ENCODE data around the gene CENPC.

The CENPC gene

DNA sequence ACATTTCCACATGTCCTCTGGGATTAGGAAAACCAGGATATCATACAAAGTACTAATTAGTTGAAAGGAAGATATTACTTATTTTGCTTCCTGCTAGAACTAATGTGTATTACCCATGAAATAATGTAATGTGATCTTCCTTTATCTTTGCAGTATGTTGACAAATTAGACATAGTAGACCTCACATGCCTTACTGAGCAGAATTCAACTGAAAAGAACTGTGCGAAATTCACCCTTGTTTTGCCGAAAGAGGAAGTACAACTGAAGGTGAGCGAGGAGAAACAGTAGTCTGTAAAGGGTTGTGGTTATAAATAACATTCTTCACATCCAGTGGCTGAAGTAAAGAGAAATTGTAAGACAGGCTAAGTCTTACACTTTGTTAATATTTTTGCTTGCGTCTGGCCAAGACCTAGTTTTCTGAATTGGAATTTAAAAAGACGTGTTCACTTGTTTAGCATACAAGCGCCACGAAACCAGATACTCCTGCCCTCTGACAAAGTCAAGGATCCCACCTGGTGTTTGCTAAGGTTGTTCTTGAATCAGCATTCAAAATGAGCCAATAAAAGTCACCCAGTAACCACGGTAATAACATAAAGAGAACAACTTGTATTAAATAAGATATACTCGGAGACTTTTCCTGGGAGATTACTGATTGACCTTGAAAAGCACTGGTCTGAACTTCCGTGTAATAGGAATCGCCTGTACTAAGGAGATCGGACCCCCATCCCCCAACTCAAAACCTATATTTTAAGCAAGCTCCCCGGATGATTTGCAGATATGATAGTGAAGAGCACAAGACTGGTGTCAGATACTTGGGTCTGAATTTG is 30.1 kb upstream of the CENPC start:
- H3K4me3 ChIP-seq (ENCODE audit: insufficient read depth, low read depth, low read length, poor library complexity, severe bottlenecking) = no peak overlapping the region
- no peaks in the 10 kb centered on the region for H3K4me1 ChIP-seq (ENCODE audit: control insufficient read depth, insufficient read depth, low read length, poor library complexity, severe bottlenecking)
- H3K36me3 ChIP-seq (ENCODE audit: control insufficient read depth, insufficient read depth, low read length) = no peaks in the 10 kb centered on the region
- DNase-seq = no peak
- H3K27me3 ChIP-seq (replicated peaks; ENCODE audit: control insufficient read depth, insufficient read depth, low read length, poor library complexity, severe bottlenecking) = no peaks in the 10 kb centered on the region
- no peak overlapping the region for H3K27ac ChIP-seq (ENCODE audit: insufficient read depth, low read length, poor library complexity, severe bottlenecking)
- no peaks in the 10 kb centered on the region for H3K9me3 ChIP-seq (ENCODE audit: control insufficient read depth, low read length)

- Histone ChIP-seq H3K4me1 (ENCODE audit: control insufficient read depth, insufficient read depth, low read length, poor library complexity, severe bottlenecking) (no peaks in the 10 kb centered on the region), H3K9me3 (ENCODE audit: control insufficient read depth, low read length) (no peaks in the 10 kb centered on the region), H3K36me3 (ENCODE audit: control insufficient read depth, insufficient read depth, low read length) (no peaks in the 10 kb centered on the region), H3K27ac (ENCODE audit: insufficient read depth, low read length, poor library complexity, severe bottlenecking) (no peak overlapping the region), H3K27me3 (replicated peaks; ENCODE audit: control insufficient read depth, insufficient read depth, low read length, poor library complexity, severe bottlenecking) (no peaks in the 10 kb centered on the region), H3K4me3 (ENCODE audit: insufficient read depth, low read depth, low read length, poor library complexity, severe bottlenecking) (no peak overlapping the region)
- no peak for DNase-seq
Measured at GRCh38 chr4:67573193-67573592, 27.9 kb upstream of the CENPC start.

DNA sequence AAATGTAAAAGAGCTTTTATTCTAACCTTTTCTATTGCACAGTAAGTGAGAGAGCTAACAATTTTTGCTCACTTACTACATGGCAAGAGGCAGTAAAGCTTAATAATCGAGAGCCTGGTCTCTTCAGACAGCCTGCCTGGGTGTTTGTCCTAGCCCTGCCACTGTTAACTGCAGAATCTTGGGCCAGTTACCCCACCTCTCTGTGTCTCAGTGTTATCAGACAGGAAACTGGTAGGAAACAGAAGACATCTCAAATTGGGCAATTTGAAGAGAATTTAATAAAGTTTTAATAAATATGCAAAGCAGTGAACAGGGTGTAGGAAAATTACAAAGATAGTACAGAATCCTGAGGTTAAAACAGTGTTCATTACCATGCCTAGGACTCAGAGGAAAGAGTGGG is 26.7 kb upstream of the CENPC start:
- Histone ChIP-seq H3K27me3 (replicated peaks; ENCODE audit: control insufficient read depth, insufficient read depth, low read length, poor library complexity, severe bottlenecking) (no peaks in the 10 kb centered on the region), H3K27ac (ENCODE audit: insufficient read depth, low read length, poor library complexity, severe bottlenecking) (no peak overlapping the region), H3K36me3 (ENCODE audit: control insufficient read depth, insufficient read depth, low read length) (no peaks in the 10 kb centered on the region), H3K9me3 (ENCODE audit: control insufficient read depth, low read length) (no peaks in the 10 kb centered on the region), H3K4me1 (ENCODE audit: control insufficient read depth, insufficient read depth, low read length, poor library complexity, severe bottlenecking) (no peaks in the 10 kb centered on the region), H3K4me3 (ENCODE audit: insufficient read depth, low read depth, low read length, poor library complexity, severe bottlenecking) (no peak overlapping the region)
- DNase-seq = no peak

- H3K4me3 ChIP-seq (ENCODE audit: insufficient read depth, low read depth, low read length, poor library complexity, severe bottlenecking) = no peak overlapping the region
- no peak for DNase-seq
- H3K9me3 ChIP-seq (ENCODE audit: control insufficient read depth, low read length) = no peaks in the 10 kb centered on the region
- no peaks in the 10 kb centered on the region for H3K4me1 ChIP-seq (ENCODE audit: control insufficient read depth, insufficient read depth, low read length, poor library complexity, severe bottlenecking)
- H3K27ac ChIP-seq (ENCODE audit: insufficient read depth, low read length, poor library complexity, severe bottlenecking) = no peak overlapping the region
- no peaks in the 10 kb centered on the region for H3K27me3 ChIP-seq (replicated peaks; ENCODE audit: control insufficient read depth, insufficient read depth, low read length, poor library complexity, severe bottlenecking)
- no peaks in the 10 kb centered on the region for H3K36me3 ChIP-seq (ENCODE audit: control insufficient read depth, insufficient read depth, low read length)
Measured at GRCh38 chr4:67570537-67570936, 25.2 kb upstream of the CENPC start.

- H3K27ac ChIP-seq (ENCODE audit: insufficient read depth, low read length, poor library complexity, severe bottlenecking) = no peak overlapping the region
- DNase-seq = no peak
Measured at GRCh38 chr4:67568820-67569219, 23.5 kb upstream of the CENPC start.

GRCh38 chr4:67566335-67566734 is 21.0 kb upstream of the CENPC start:
- Histone ChIP-seq H3K27ac (ENCODE audit: insufficient read depth, low read length, poor library complexity, severe bottlenecking) (no peak overlapping the region), H3K4me1 (ENCODE audit: control insufficient read depth, insufficient read depth, low read length, poor library complexity, severe bottlenecking) (no peaks in the 10 kb centered on the region), H3K36me3 (ENCODE audit: control insufficient read depth, insufficient read depth, low read length) (no peaks in the 10 kb centered on the region), H3K4me3 (ENCODE audit: insufficient read depth, low read depth, low read length, poor library complexity, severe bottlenecking) (no peak overlapping the region), H3K27me3 (replicated peaks; ENCODE audit: control insufficient read depth, insufficient read depth, low read length, poor library complexity, severe bottlenecking) (no peaks in the 10 kb centered on the region), H3K9me3 (ENCODE audit: control insufficient read depth, low read length) (no peaks in the 10 kb centered on the region)
- DNase-seq = no peak

More at GRCh38 chr4:67568820-67569219, 23.5 kb upstream of the CENPC start:
- Histone ChIP-seq H3K27me3 (replicated peaks; ENCODE audit: control insufficient read depth, insufficient read depth, low read length, poor library complexity, severe bottlenecking) (no peaks in the 10 kb centered on the region), H3K36me3 (ENCODE audit: control insufficient read depth, insufficient read depth, low read length) (no peaks in the 10 kb centered on the region), H3K4me1 (ENCODE audit: control insufficient read depth, insufficient read depth, low read length, poor library complexity, severe bottlenecking) (no peaks in the 10 kb centered on the region), H3K9me3 (ENCODE audit: control insufficient read depth, low read length) (no peaks in the 10 kb centered on the region), H3K4me3 (ENCODE audit: insufficient read depth, low read depth, low read length, poor library complexity, severe bottlenecking) (no peak overlapping the region)

DNA sequence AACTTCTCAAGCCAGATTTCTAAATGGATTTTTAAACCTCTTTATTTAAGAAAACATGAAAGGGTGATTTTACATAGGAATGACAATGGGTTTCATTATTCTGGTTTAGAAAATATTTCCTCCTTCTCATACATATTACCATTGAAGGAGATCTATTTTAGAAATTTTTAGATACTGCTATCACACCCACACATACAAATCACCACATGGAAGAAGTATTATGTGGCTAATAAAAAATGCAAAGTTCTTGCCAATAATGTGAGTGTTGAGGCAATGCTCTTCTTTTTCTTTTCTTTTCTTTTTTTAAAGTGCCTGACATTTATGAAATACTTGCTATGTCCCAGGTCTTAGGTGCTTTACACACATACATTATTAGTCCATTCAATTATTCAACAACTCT is 20.0 kb upstream of the CENPC start:
- Histone ChIP-seq H3K27ac (ENCODE audit: insufficient read depth, low read length, poor library complexity, severe bottlenecking) (no peak overlapping the region), H3K27me3 (replicated peaks; ENCODE audit: control insufficient read depth, insufficient read depth, low read length, poor library complexity, severe bottlenecking) (no peaks in the 10 kb centered on the region), H3K9me3 (ENCODE audit: control insufficient read depth, low read length) (no peaks in the 10 kb centered on the region), H3K4me3 (ENCODE audit: insufficient read depth, low read depth, low read length, poor library complexity, severe bottlenecking) (no peak overlapping the region), H3K36me3 (ENCODE audit: control insufficient read depth, insufficient read depth, low read length) (no peaks in the 10 kb centered on the region), H3K4me1 (ENCODE audit: control insufficient read depth, insufficient read depth, low read length, poor library complexity, severe bottlenecking) (no peaks in the 10 kb centered on the region)
- no peak for DNase-seq

DNA sequence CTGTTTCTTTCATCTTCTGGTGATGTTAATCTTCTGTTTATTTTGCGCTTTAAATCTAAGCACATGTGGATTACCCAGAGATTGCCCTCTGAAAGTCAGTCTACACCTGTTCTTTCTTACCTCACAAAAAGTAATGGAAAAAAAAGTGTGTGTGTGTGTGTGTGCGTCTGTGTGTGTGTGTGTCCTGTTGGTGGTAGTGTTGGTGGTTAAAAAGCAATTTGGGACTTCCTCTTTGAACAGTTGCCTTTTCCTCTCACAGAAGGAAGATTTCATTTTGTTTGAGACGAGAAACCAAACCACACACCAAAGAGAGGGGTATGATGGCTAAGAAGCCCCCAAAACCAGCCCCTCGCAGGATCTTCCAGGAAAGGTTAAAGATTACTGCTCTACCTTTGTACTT is 13.2 kb upstream of the CENPC start, which contains the start of gene STAP1:
Gene STAP1, plus strand, starts transcription at position 235 of the 400 bp plus-strand sequence. Its CDS starts 83 bp downstream, at position 318.
- H3K36me3 ChIP-seq (ENCODE audit: control insufficient read depth, insufficient read depth, low read length) = no peaks in the 10 kb centered on the region
- H3K27ac ChIP-seq (ENCODE audit: insufficient read depth, low read length, poor library complexity, severe bottlenecking) = no peak within 1 kb of the TSS
- peaks cover 5% of the 10 kb centered on the region for H3K4me1 ChIP-seq (ENCODE audit: control insufficient read depth, insufficient read depth, low read length, poor library complexity, severe bottlenecking)
- H3K9me3 ChIP-seq (ENCODE audit: control insufficient read depth, low read length) = no peaks in the 10 kb centered on the region
- DNase-seq = peak in 1 of 3 donors; percentile 6
- H3K4me3 ChIP-seq (ENCODE audit: insufficient read depth, low read depth, low read length, poor library complexity, severe bottlenecking) = peak within 1 kb of the TSS; percentile 33
- H3K27me3 ChIP-seq (replicated peaks; ENCODE audit: control insufficient read depth, insufficient read depth, low read length, poor library complexity, severe bottlenecking) = no peaks in the 10 kb centered on the region

- Histone ChIP-seq H3K4me1 (ENCODE audit: control insufficient read depth, insufficient read depth, low read length, poor library complexity, severe bottlenecking) (peaks cover 5% of the 10 kb centered on the region), H3K27me3 (replicated peaks; ENCODE audit: control insufficient read depth, insufficient read depth, low read length, poor library complexity, severe bottlenecking) (no peaks in the 10 kb centered on the region), H3K9me3 (ENCODE audit: control insufficient read depth, low read length) (no peaks in the 10 kb centered on the region), H3K36me3 (ENCODE audit: control insufficient read depth, insufficient read depth, low read length) (no peaks in the 10 kb centered on the region), H3K4me3 (ENCODE audit: insufficient read depth, low read depth, low read length, poor library complexity, severe bottlenecking) (no peak overlapping the region), H3K27ac (ENCODE audit: insufficient read depth, low read length, poor library complexity, severe bottlenecking) (no peak overlapping the region)
- no peak for DNase-seq
Measured at GRCh38 chr4:67556436-67556835, 11.1 kb upstream of the CENPC start.

GRCh38 chr4:67555447-67555846 is 10.1 kb upstream of the CENPC start:
- peaks cover 5% of the 10 kb centered on the region for H3K4me1 ChIP-seq (ENCODE audit: control insufficient read depth, insufficient read depth, low read length, poor library complexity, severe bottlenecking)
- no peaks in the 10 kb centered on the region for H3K9me3 ChIP-seq (ENCODE audit: control insufficient read depth, low read length)
- DNase-seq = no peak
- no peak overlapping the region for H3K4me3 ChIP-seq (ENCODE audit: insufficient read depth, low read depth, low read length, poor library complexity, severe bottlenecking)
- H3K36me3 ChIP-seq (ENCODE audit: control insufficient read depth, insufficient read depth, low read length) = no peaks in the 10 kb centered on the region
- H3K27me3 ChIP-seq (replicated peaks; ENCODE audit: control insufficient read depth, insufficient read depth, low read length, poor library complexity, severe bottlenecking) = no peaks in the 10 kb centered on the region
- no peak overlapping the region for H3K27ac ChIP-seq (ENCODE audit: insufficient read depth, low read length, poor library complexity, severe bottlenecking)
